Activated CD8-positive, alpha-beta T cell treated with anti-CD3 and anti-CD28 coated beads for 36 hours (primary cell): ENCODE data around the gene SYNM. TPM values are rescaled to one million over a fixed set of nuclear protein-coding genes. Genes with fewer than 3 reads are reported as not detected.

ENCODE experiments used
- ATAC-seq: fragments of 200-7000 bp; cut with Tn5 transposase; one replicate; pipeline ENCODE4 v1.10.0; 2021; ENCODE audit warnings: mild to moderate bottlenecking, moderate library complexity
- CTCF ChIA-PET: fragments of 350-600 bp; sonication (Branson Sonifier 250); formaldehyde crosslinking; loops from one replicate; lab custom pipeline; 2021; ENCODE audit warnings: antibody characterized with exemption; lab: Charles Lee
- POLR2A ChIA-PET: fragments of 350-600 bp; sonication (Branson Sonifier 250); formaldehyde crosslinking; loops from one replicate; lab custom pipeline; 2021; ENCODE audit warnings: antibody characterized with exemption; lab: Charles Lee
- DNase-seq: peaks from one replicate; pipeline ENCODE4 v3.0.0-alpha.2; 2020
- H3K27ac Mint-ChIP-seq: one replicate; pipeline ENCODE4 v1.8.0; 2021; ENCODE audit warnings: mild to moderate bottlenecking, mixed read lengths
- H3K27me3 Mint-ChIP-seq: one replicate; pipeline ENCODE4 v1.8.0; 2021; ENCODE audit warnings: mixed read lengths
- H3K36me3 Mint-ChIP-seq: one replicate; pipeline ENCODE4 v1.8.0; 2021; ENCODE audit warnings: low read depth, mixed read lengths
- H3K4me1 Mint-ChIP-seq: one replicate; pipeline ENCODE4 v1.8.0; 2021; ENCODE audit warnings: low read depth, mixed read lengths
- H3K4me3 Mint-ChIP-seq: one replicate; pipeline ENCODE4 v1.8.0; 2021; ENCODE audit warnings: mild to moderate bottlenecking, moderate library complexity, mixed read lengths
- H3K9me3 Mint-ChIP-seq: one replicate; pipeline ENCODE4 v1.8.0; 2021; ENCODE audit warnings: mixed read lengths
- intact Hi-C: fragments of 100-400 bp; cut with micrococcal nuclease; formaldehyde crosslinking; loops from one replicate; pipeline ENCODE4 v1.10.0; 2022
- total RNA-seq, 2 experiments: library from RNA; stranded (reverse); gene quantifications; one replicate each; pipeline ENCODE4 v1.2.3, GENCODE V29; 2021
- TF ChIP-seq, protein P1 (sequence below): fragments of 200-600 bp; IDR thresholded peaks from one replicate; pipeline ENCODE4 v1.8.0; 2022; ENCODE audit warnings: antibody characterized with exemption, mild to moderate bottlenecking

SYNM gene
- total RNA-seq, 2 experiments from 2014 or later, result 0.63 to 0.69 TPM

DNA sequence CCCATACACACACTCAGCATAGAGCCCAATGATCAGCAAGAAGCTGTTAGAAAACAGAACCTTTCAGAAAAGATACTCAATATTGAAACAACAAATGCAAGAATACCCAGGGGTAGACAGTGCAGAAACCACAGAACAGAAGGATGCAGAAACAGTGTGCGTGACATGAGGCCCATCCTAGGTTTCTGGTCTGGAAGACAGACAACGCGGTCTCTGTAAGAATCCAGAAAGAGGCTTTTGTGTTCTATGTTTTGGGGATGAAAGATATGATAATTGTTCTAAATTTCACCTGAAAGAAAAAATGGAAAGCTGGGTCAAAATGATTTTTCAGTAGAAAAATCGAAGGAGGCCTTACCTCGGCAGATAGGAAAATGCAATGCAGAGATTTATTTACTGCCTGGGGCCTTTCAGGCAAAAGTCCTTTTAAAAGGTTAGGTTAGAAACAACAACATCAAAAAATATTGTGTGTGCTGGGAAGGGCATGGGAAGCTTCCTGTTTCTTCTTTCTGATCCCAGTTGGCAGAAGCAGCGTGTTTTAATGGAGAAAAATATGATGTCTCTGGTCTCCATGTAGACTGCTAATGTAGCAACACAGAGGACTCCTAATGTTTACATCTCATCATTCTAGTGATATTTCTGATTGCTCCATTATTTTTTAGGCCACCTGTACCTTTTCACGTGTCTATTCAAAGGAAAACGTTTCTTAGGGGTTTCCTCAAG, 17.0 kb downstream of the SYNM start:
- Mint-ChIP-seq H3K27ac (no peak overlapping the region), H3K4me1 (no peaks in the 10 kb centered on the region), H3K4me3 (no peak overlapping the region), H3K27me3 (no peaks in the 10 kb centered on the region), H3K9me3 (no peaks in the 10 kb centered on the region), H3K36me3 (no peaks in the 10 kb centered on the region)
- DNase-seq, result no peak
- ChIA-PET POLR2A (no interaction called here), CTCF (interaction anchor here (0.8 kb wide), 1 partner anchor 374 kb away, joined by 3 read pairs; no protein-coding TSS in a partner anchor)
- ATAC-seq, result no peak
- TF ChIP-seq, protein P1, sequence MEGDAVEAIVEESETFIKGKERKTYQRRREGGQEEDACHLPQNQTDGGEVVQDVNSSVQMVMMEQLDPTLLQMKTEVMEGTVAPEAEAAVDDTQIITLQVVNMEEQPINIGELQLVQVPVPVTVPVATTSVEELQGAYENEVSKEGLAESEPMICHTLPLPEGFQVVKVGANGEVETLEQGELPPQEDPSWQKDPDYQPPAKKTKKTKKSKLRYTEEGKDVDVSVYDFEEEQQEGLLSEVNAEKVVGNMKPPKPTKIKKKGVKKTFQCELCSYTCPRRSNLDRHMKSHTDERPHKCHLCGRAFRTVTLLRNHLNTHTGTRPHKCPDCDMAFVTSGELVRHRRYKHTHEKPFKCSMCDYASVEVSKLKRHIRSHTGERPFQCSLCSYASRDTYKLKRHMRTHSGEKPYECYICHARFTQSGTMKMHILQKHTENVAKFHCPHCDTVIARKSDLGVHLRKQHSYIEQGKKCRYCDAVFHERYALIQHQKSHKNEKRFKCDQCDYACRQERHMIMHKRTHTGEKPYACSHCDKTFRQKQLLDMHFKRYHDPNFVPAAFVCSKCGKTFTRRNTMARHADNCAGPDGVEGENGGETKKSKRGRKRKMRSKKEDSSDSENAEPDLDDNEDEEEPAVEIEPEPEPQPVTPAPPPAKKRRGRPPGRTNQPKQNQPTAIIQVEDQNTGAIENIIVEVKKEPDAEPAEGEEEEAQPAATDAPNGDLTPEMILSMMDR, result no peak
- intact Hi-C loops, result no loop called here

DNA sequence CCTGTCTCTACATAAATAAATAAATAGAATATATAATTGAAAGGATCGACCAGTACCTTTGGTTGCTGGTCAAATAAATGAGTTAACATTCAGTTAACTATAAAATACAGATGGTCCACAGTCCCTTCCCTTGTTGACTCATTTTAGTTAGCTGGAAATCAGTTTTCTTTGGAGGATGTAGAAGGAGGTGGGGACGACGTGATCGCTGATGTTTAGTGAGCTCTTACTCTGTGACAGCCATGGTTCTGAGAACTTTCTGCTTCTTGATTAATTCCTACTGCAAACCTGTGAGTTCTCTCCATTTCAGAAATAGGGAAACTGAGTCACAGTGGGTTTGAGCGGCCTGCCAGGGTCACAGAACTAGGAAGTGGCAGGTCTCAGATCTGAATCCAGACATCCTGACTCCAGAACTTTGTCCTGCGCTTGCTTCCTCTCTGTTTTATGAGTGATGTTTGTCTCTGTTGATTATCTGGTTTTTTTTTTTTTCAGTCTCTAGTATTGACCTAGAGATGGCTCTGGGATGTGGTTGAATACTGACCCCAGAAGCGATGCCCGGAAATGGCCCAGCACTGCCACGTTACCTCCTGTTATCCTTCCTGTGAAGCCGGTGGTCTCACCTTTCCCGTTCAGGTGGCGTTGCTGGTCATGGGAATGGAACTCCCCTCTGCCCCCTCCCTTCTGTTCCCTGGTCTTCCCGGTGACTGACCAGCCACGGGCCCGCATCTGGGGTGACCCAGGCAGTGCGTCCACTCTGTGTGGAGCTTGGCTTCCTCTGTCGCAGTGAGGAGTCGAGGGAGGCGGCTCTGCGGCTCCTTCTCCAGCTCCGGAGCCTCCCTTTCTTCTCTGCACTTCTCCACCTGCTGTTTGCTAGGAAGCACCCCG, 18.2 kb downstream of the SYNM start:
- H3K36me3 Mint-ChIP-seq, result no peaks in the 10 kb centered on the region
- H3K27me3 Mint-ChIP-seq, result no peaks in the 10 kb centered on the region
- intact Hi-C loops, result no loop called here
- H3K27ac Mint-ChIP-seq, result no peak overlapping the region
- H3K4me3 Mint-ChIP-seq, result no peak overlapping the region
- H3K4me1 Mint-ChIP-seq, result no peaks in the 10 kb centered on the region
- H3K9me3 Mint-ChIP-seq, result no peaks in the 10 kb centered on the region
- POLR2A ChIA-PET, result no interaction called here
- CTCF ChIA-PET, result no interaction called here
- DNase-seq, result no peak
- ATAC-seq, result no peak
- TF ChIP-seq, protein P1, result no peak

DNA sequence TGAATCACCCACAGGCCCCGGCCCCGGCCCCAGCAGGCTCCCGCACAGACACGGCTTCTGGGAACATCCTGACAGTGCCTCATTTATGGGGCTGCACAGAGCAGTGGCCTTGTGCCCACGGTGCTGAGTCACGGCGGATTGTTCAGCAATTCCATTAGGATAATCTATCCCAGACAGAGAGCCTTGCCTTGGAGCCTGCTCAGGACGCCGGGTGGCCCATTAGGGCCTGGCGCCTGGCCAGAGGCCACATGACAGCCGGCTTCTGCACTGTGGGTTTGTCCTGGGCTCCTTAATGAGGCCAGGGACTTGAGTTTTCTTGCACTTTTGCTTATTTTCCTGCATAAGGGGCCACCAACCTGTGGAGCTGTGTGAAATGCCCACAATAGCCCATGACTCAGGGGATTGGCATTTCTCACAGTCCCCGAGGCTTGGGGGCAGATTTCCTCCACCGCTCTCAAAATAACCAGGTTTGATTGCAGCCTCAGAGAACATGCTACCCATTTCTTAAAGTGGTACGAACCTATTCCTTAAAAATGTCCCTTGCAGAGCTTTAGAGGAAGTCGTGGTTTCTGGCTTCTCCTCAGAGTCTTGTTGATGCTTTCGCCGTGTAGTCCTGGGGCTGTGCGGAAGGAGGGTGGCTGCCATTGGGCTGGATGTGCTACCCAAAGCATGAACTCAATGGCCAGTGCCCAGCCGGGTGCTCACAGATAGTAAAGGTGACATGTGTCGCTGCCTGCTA, 19.0 kb downstream of the SYNM start:
- intact Hi-C loops, result no loop called here
- Mint-ChIP-seq H3K27me3 (no peaks in the 10 kb centered on the region), H3K27ac (no peak overlapping the region), H3K36me3 (no peaks in the 10 kb centered on the region), H3K4me1 (no peaks in the 10 kb centered on the region), H3K9me3 (no peaks in the 10 kb centered on the region), H3K4me3 (no peak overlapping the region)
- ChIA-PET POLR2A (interaction anchor here (1.0 kb wide), 1 partner anchor 23 kb away, joined by 3 read pairs; no protein-coding TSS in a partner anchor), CTCF (no interaction called here)
- ATAC-seq, result no peak
- TF ChIP-seq, protein P1, result no peak
- no peak for DNase-seq

DNA sequence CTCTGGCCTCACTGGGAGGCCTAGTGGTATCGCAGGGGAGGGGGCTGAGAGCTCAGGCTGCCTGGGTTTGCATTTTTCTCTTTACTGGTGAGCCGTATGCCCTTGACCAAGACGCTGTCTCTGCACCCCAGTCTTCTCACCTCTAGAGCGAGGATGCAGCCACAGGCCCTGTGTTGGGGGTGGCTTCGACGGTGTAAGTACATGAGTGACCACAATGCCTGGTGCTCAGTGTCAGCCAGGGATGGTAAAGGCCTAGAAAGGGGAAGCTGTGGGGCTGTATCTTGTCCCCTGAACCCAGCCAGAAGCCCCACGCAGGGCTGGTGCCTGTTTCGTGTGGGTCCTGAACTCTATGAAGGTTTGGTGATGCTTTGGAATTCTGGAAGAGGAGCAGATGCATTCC, 19.8 kb downstream of the SYNM start:
- ChIA-PET POLR2A (interaction anchor here (1.0 kb wide), 1 partner anchor 22 kb away, joined by 3 read pairs; no protein-coding TSS in a partner anchor), CTCF (no interaction called here)
- intact Hi-C loops, result no loop called here
- H3K4me1 Mint-ChIP-seq, result no peaks in the 10 kb centered on the region
- H3K27ac Mint-ChIP-seq, result no peak overlapping the region
- ATAC-seq, result no peak
- no peaks in the 10 kb centered on the region for H3K27me3 Mint-ChIP-seq
- H3K4me3 Mint-ChIP-seq, result no peak overlapping the region
- DNase-seq, result no peak
- H3K36me3 Mint-ChIP-seq, result no peaks in the 10 kb centered on the region
- no peaks in the 10 kb centered on the region for H3K9me3 Mint-ChIP-seq
- TF ChIP-seq, protein P1, result no peak
